ENCODE measurements around the gene ZBP1. TPM values are rescaled to one million over a fixed set of nuclear protein-coding genes. Genes with fewer than 3 reads are reported as not detected.

ZBP1 gene
- total RNA-seq, 1 donor from 2014 or later: not detected

DNA sequence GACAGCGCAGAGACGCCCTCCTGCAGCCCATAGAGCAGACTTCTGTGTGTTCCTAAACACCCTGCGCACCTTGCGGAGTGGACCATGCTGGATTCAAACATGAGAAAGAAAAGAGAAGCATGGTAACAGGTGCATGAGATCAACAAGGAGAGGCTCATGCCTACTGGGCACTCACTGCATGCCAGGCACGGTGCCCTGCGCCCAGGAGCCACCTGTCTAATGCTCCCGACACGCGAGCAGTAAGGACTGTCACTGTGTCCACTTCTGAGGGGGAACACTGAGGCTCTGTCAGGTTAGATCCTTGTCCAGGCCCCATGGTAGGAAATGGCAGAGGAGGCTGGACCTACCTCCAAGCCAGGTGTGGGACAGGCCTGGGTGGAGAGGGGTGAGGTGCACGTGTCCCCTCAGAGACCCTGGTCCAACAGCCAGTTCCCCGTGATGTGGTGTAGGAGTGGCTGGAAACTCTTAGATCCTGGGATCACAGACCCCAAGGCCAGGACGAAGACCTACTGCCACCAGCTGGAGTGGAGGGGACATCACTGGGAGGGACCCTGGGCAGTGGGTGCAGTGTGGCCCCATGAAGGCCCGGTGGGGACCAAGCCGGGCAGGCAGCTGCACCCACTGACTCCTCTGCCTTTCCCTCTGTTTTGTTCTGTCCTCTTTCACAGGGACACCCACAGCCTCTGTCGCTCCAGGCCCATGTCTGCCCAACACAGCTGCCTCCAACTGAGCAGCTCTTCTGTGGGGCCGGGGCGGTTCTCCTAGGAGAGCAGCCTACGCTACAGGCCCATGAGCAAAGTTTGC, 29.5 kb downstream of the ZBP1 start:
- TF ChIP-seq, protein P1, sequence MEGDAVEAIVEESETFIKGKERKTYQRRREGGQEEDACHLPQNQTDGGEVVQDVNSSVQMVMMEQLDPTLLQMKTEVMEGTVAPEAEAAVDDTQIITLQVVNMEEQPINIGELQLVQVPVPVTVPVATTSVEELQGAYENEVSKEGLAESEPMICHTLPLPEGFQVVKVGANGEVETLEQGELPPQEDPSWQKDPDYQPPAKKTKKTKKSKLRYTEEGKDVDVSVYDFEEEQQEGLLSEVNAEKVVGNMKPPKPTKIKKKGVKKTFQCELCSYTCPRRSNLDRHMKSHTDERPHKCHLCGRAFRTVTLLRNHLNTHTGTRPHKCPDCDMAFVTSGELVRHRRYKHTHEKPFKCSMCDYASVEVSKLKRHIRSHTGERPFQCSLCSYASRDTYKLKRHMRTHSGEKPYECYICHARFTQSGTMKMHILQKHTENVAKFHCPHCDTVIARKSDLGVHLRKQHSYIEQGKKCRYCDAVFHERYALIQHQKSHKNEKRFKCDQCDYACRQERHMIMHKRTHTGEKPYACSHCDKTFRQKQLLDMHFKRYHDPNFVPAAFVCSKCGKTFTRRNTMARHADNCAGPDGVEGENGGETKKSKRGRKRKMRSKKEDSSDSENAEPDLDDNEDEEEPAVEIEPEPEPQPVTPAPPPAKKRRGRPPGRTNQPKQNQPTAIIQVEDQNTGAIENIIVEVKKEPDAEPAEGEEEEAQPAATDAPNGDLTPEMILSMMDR (conservative IDR thresholded peaks at IDR 0.05; ENCODE audit: low read depth, low read length): no peak
- H3K4me3 ChIP-seq (ENCODE audit: low read depth, low read length): no peak overlapping the region
- no peak for DNase-seq (ENCODE audit: low read depth)

DNA sequence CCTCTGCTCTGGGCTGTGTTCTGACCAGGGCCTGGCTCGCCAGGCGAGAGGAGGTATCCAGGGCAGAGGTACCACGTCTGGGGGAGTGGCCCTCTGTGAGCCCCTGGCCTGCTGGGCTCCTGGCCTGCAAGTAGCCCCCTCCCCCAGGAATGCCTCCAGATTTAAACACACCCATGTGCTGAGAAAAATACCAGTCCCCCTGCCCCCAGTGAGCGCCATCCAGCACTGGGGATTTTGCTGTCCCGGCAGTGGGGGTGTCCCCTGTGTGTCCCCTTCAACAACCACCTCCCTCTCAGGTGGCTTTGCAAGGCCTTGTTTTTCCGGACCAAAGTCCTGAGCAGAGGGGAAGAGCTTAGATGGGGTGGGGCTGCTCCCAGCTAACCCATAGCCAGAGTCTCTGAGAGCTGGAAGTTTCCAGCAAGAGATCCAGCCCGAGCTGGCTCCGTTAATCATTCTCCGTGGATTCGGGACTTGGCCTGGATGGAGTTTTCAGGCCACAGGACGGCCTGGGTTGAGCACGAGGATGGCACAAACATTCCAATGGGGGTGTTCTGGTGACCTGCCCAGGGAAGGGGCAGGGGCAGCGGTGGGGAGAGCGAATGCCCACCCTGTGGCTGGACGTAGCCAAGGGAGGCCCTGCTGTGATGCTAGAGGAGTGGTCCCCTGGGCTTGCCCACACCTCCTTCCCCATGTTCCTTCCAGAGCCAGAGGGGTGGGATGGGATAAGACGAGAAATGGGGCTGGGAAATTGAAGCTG, 30.3 kb downstream of the ZBP1 start:
- TF ChIP-seq, protein P1 (conservative IDR thresholded peaks at IDR 0.05; ENCODE audit: low read depth, low read length): no peak
- DNase-seq (ENCODE audit: low read depth): no peak
- no peak overlapping the region for H3K4me3 ChIP-seq (ENCODE audit: low read depth, low read length)

- DNase-seq (ENCODE audit: low read depth): no peak
- TF ChIP-seq, protein P1 (conservative IDR thresholded peaks at IDR 0.05; ENCODE audit: low read depth, low read length): no peak
Observed at GRCh38 chr20:57589123-57589727, 31.0 kb downstream of the ZBP1 start.

DNA sequence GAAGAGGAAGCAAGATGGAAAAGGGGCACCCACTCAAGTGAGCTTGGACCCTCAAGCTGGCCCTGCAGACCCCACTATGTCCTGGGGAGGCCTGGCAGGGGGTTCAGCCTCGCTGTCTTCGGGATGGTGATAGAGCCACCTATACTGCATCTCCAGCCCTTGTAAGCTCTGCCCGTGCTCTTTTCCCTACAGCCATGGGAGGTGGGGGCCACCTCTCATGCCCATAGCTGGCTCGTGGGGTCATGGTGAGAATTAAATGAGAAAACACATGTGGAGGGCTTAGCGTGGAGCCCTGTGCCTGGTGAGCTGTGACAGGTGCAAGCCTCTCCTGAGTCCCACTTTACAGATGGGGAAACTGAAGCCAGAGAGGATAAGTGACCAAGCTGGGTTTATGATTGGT, 31.6 kb downstream of the ZBP1 start:
- TF ChIP-seq, protein P1 (conservative IDR thresholded peaks at IDR 0.05; ENCODE audit: low read depth, low read length): no peak
- DNase-seq (ENCODE audit: low read depth): no peak
- no peak overlapping the region for H3K4me3 ChIP-seq (ENCODE audit: low read depth, low read length)

More at GRCh38 chr20:57589123-57589727, 31.0 kb downstream of the ZBP1 start:
- no peak overlapping the region for H3K4me3 ChIP-seq (ENCODE audit: low read depth, low read length)

GRCh38 chr20:57587989-57588377, 32.2 kb downstream of the ZBP1 start:
- TF ChIP-seq, protein P1 (conservative IDR thresholded peaks at IDR 0.05; ENCODE audit: low read depth, low read length): no peak
- no peak for DNase-seq (ENCODE audit: low read depth)
- no peak overlapping the region for H3K4me3 ChIP-seq (ENCODE audit: low read depth, low read length)

GRCh38 chr20:57587278-57587988, 32.8 kb downstream of the ZBP1 start:
- no peak for DNase-seq (ENCODE audit: low read depth)
- no peak overlapping the region for H3K4me3 ChIP-seq (ENCODE audit: low read depth, low read length)
- TF ChIP-seq, protein P1 (conservative IDR thresholded peaks at IDR 0.05; ENCODE audit: low read depth, low read length): no peak

All from epithelial cell of proximal tubule (primary cell).